ENCODE data around the gene TSGA10.

Gene TSGA10

DNA sequence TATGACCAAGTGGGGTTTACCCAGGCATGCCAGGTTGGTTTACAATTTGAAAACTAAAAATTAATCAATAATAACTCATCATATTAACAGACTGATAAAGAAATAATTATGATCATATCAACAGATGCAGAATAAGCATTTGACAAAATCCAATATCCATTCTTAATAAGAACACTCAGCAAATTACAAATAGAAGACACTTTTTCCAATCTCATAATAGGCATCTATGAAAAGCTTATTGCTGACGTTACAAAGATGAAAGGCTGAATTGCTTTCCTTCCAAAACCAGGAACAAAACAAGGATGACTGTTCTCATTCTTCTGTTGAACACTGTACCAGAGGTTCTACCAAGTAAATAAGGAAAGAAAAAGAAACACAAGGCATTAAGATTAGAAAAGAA lies 68.4 kb downstream of the TSGA10 start:
- Histone ChIP-seq H3K18ac (ENCODE audit: low read length) (no peak overlapping the region), H3K4ac (ENCODE audit: low read length) (no peak overlapping the region), H4K8ac (ENCODE audit: low read depth, low read length) (no peak overlapping the region), H2BK120ac (ENCODE audit: low read depth, low read length) (no peak overlapping the region), H3K79me1 (ENCODE audit: low read depth, low read length) (no peaks in the 10 kb centered on the region), H2BK15ac (ENCODE audit: low read length) (no peak overlapping the region), H3K23ac (ENCODE audit: low read depth, low read length, poor library complexity) (no peak overlapping the region), H3K27me3 (ENCODE audit: control insufficient read depth in 3 of 3, insufficient read depth in 3 of 3, low read depth in 1 of 3, low read length in 3 of 3) (peaks cover 0 to 26% (median 0%) of the 10 kb centered on the region in 3 experiments), H4K91ac (ENCODE audit: low read depth, low read length, poor library complexity) (no peak overlapping the region), H3K9ac (ENCODE audit: low read depth, low read length, poor library complexity) (no peak overlapping the region), H3K4me2 (ENCODE audit: insufficient read depth, low read length, poor library complexity, severe bottlenecking) (no peak overlapping the region), H3K4me3 (ENCODE audit: low read length in 2 of 2) (no peak overlapping the region), H3K9me3 (replicated peaks in 1 of 2; ENCODE audit: control insufficient read depth in 2 of 2, insufficient read depth in 1 of 2, low read depth in 1 of 2, low read length in 2 of 2) (no peaks in the 10 kb centered on the region), H3K36me3 (replicated peaks in 1 of 2; ENCODE audit: control insufficient read depth in 2 of 2, insufficient read depth in 2 of 2, low read length in 2 of 2) (no peaks in the 10 kb centered on the region), H2AFZ (ENCODE audit: low read length) (no peak overlapping the region), H3K14ac (ENCODE audit: low read length) (no peak overlapping the region), H2BK12ac (ENCODE audit: low read length) (no peak overlapping the region), H3K4me1 (ENCODE audit: control insufficient read depth in 2 of 2, insufficient read depth in 1 of 2, low read depth in 1 of 2, low read length in 2 of 2) (no peaks in the 10 kb centered on the region), H2BK5ac (ENCODE audit: low read length) (no peak overlapping the region), H3K27ac (replicated peaks; ENCODE audit: low read length) (no peak overlapping the region), H2AK5ac (ENCODE audit: low read depth, low read length) (no peak overlapping the region)
- DNase-seq (ENCODE audit: low spot score) = no peak
- WGBS, 2 donors (ENCODE audit: extremely low coverage in 2 of 2, insufficient read length in 2 of 2, insufficient replicate concordance in 1 of 2) = no CpG with 5 or more reads among the region's 1 CpG

DNA sequence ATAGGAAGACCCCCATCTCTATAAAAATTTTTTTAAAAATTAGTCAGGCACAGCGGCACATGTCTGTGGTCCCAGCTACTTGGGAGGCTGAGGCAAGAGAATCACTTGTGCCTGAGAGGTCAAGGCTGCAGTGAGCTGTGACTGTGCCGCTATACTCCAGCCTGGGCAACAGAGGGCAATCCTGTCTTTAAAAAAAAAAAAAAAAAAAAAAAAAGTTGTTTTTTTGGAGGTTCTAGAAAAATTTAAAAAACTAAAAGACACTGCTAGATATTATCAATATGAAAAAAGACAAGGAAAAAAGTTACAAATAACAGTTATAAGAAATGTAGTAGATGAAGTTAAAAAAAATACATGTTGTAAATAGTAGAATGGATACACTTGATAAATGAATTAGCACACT lies 69.3 kb downstream of the TSGA10 start:
- H4K91ac ChIP-seq (ENCODE audit: low read depth, low read length, poor library complexity) = no peak overlapping the region
- H3K4ac ChIP-seq (ENCODE audit: low read length) = no peak overlapping the region
- H3K4me2 ChIP-seq (ENCODE audit: insufficient read depth, low read length, poor library complexity, severe bottlenecking) = no peak overlapping the region
- H3K79me1 ChIP-seq (ENCODE audit: low read depth, low read length) = no peaks in the 10 kb centered on the region
- H3K18ac ChIP-seq (ENCODE audit: low read length) = no peak overlapping the region
- no peak overlapping the region for H3K4me3 ChIP-seq (ENCODE audit: low read length in 2 of 2)
- no peak overlapping the region for H3K14ac ChIP-seq (ENCODE audit: low read length)
- H3K4me1 ChIP-seq (ENCODE audit: control insufficient read depth in 2 of 2, insufficient read depth in 1 of 2, low read depth in 1 of 2, low read length in 2 of 2) = no peaks in the 10 kb centered on the region
- H2BK5ac ChIP-seq (ENCODE audit: low read length) = no peak overlapping the region
- no CpG with 5 or more reads among the region's 2 CpGs for WGBS, 2 donors (ENCODE audit: extremely low coverage in 2 of 2, insufficient read length in 2 of 2, insufficient replicate concordance in 1 of 2)
- no peak overlapping the region for H3K23ac ChIP-seq (ENCODE audit: low read depth, low read length, poor library complexity)
- no peak overlapping the region for H2BK120ac ChIP-seq (ENCODE audit: low read depth, low read length)
- no peak overlapping the region for H3K27ac ChIP-seq (replicated peaks; ENCODE audit: low read length)
- H2AFZ ChIP-seq (ENCODE audit: low read length) = no peak overlapping the region
- H2BK12ac ChIP-seq (ENCODE audit: low read length) = no peak overlapping the region
- H3K27me3 ChIP-seq (ENCODE audit: control insufficient read depth in 3 of 3, insufficient read depth in 3 of 3, low read depth in 1 of 3, low read length in 3 of 3) = peaks cover 0 to 29% (median 0%) of the 10 kb centered on the region in 3 experiments
- no peaks in the 10 kb centered on the region for H3K9me3 ChIP-seq (replicated peaks in 1 of 2; ENCODE audit: control insufficient read depth in 2 of 2, insufficient read depth in 1 of 2, low read depth in 1 of 2, low read length in 2 of 2)
- no peak overlapping the region for H4K8ac ChIP-seq (ENCODE audit: low read depth, low read length)
- H2AK5ac ChIP-seq (ENCODE audit: low read depth, low read length) = no peak overlapping the region
- no peak overlapping the region for H2BK15ac ChIP-seq (ENCODE audit: low read length)
- H3K36me3 ChIP-seq (replicated peaks in 1 of 2; ENCODE audit: control insufficient read depth in 2 of 2, insufficient read depth in 2 of 2, low read length in 2 of 2) = no peaks in the 10 kb centered on the region
- H3K9ac ChIP-seq (ENCODE audit: low read depth, low read length, poor library complexity) = no peak overlapping the region
- no peak for DNase-seq (ENCODE audit: low spot score)

- Histone ChIP-seq H3K4me2 (ENCODE audit: insufficient read depth, low read length, poor library complexity, severe bottlenecking) (no peak overlapping the region), H3K4me1 (ENCODE audit: control insufficient read depth in 2 of 2, insufficient read depth in 1 of 2, low read depth in 1 of 2, low read length in 2 of 2) (no peaks in the 10 kb centered on the region), H3K18ac (ENCODE audit: low read length) (no peak overlapping the region), H3K27ac (replicated peaks; ENCODE audit: low read length) (no peak overlapping the region), H3K9me3 (replicated peaks in 1 of 2; ENCODE audit: control insufficient read depth in 2 of 2, insufficient read depth in 1 of 2, low read depth in 1 of 2, low read length in 2 of 2) (no peaks in the 10 kb centered on the region), H4K8ac (ENCODE audit: low read depth, low read length) (no peak overlapping the region), H3K14ac (ENCODE audit: low read length) (no peak overlapping the region), H2BK12ac (ENCODE audit: low read length) (no peak overlapping the region), H2AK5ac (ENCODE audit: low read depth, low read length) (no peak overlapping the region), H4K91ac (ENCODE audit: low read depth, low read length, poor library complexity) (no peak overlapping the region), H3K23ac (ENCODE audit: low read depth, low read length, poor library complexity) (no peak overlapping the region), H3K36me3 (replicated peaks in 1 of 2; ENCODE audit: control insufficient read depth in 2 of 2, insufficient read depth in 2 of 2, low read length in 2 of 2) (no peaks in the 10 kb centered on the region), H3K9ac (ENCODE audit: low read depth, low read length, poor library complexity) (no peak overlapping the region), H3K4me3 (ENCODE audit: low read length in 2 of 2) (no peak overlapping the region), H3K27me3 (ENCODE audit: control insufficient read depth in 3 of 3, insufficient read depth in 3 of 3, low read depth in 1 of 3, low read length in 3 of 3) (peaks cover 0 to 36% (median 0%) of the 10 kb centered on the region in 3 experiments), H3K79me1 (ENCODE audit: low read depth, low read length) (no peaks in the 10 kb centered on the region), H2BK15ac (ENCODE audit: low read length) (no peak overlapping the region), H2AFZ (ENCODE audit: low read length) (no peak overlapping the region), H3K4ac (ENCODE audit: low read length) (no peak overlapping the region), H2BK120ac (ENCODE audit: low read depth, low read length) (no peak overlapping the region), H2BK5ac (ENCODE audit: low read length) (no peak overlapping the region)
- DNase-seq (ENCODE audit: low spot score) = no peak
- WGBS, 2 donors (ENCODE audit: extremely low coverage in 2 of 2, insufficient read length in 2 of 2, insufficient replicate concordance in 1 of 2) = no CpG with 5 or more reads among the region's 4 CpGs
These were observed 70.5 kb downstream of the TSGA10 start for GRCh38 chr2:99084256-99084655.

- Histone ChIP-seq H2AFZ (ENCODE audit: low read length) (no peak overlapping the region), H3K18ac (ENCODE audit: low read length) (no peak overlapping the region), H2AK5ac (ENCODE audit: low read depth, low read length) (no peak overlapping the region), H2BK12ac (ENCODE audit: low read length) (no peak overlapping the region), H3K23ac (ENCODE audit: low read depth, low read length, poor library complexity) (no peak overlapping the region), H4K91ac (ENCODE audit: low read depth, low read length, poor library complexity) (no peak overlapping the region), H3K4ac (ENCODE audit: low read length) (no peak overlapping the region), H3K79me1 (ENCODE audit: low read depth, low read length) (no peaks in the 10 kb centered on the region), H3K27ac (replicated peaks; ENCODE audit: low read length) (no peak overlapping the region), H4K8ac (ENCODE audit: low read depth, low read length) (no peak overlapping the region), H3K9ac (ENCODE audit: low read depth, low read length, poor library complexity) (no peak overlapping the region), H3K4me2 (ENCODE audit: insufficient read depth, low read length, poor library complexity, severe bottlenecking) (no peak overlapping the region), H2BK120ac (ENCODE audit: low read depth, low read length) (no peak overlapping the region), H3K4me1 (ENCODE audit: control insufficient read depth in 2 of 2, insufficient read depth in 1 of 2, low read depth in 1 of 2, low read length in 2 of 2) (no peaks in the 10 kb centered on the region), H3K27me3 (ENCODE audit: control insufficient read depth in 3 of 3, insufficient read depth in 3 of 3, low read depth in 1 of 3, low read length in 3 of 3) (peaks cover 0 to 36% (median 0%) of the 10 kb centered on the region in 3 experiments), H3K14ac (ENCODE audit: low read length) (no peak overlapping the region), H3K9me3 (replicated peaks in 1 of 2; ENCODE audit: control insufficient read depth in 2 of 2, insufficient read depth in 1 of 2, low read depth in 1 of 2, low read length in 2 of 2) (no peaks in the 10 kb centered on the region), H3K36me3 (replicated peaks in 1 of 2; ENCODE audit: control insufficient read depth in 2 of 2, insufficient read depth in 2 of 2, low read length in 2 of 2) (no peaks in the 10 kb centered on the region), H3K4me3 (ENCODE audit: low read length in 2 of 2) (no peak overlapping the region), H2BK5ac (ENCODE audit: low read length) (no peak overlapping the region), H2BK15ac (ENCODE audit: low read length) (no peak overlapping the region)
- no CpG with 5 or more reads among the region's 4 CpGs for WGBS, 2 donors (ENCODE audit: extremely low coverage in 2 of 2, insufficient read length in 2 of 2, insufficient replicate concordance in 1 of 2)
- DNase-seq (ENCODE audit: low spot score) = no peak
These were observed 72.9 kb downstream of the TSGA10 start for GRCh38 chr2:99081891-99082290.

Data from neuronal stem cell (in vitro differentiated cells).